HK-2 (cell line): ENCODE measurements around the gene FAM153A.
"Not testable (repeated sequence)": the region's sequence is repeated elsewhere in the genome, so short reads cannot be mapped to it uniquely, and the experiment has no call there.

Experiments used
- DNase-seq: peaks from one replicate; pipeline ENCODE4 v3.0.0-alpha.2; 2018; ENCODE audit not compliant: unreplicated experiment

The FAM153A gene

GRCh38 chr5:177724858-177725257 lies 57.8 kb downstream of the FAM153A start:
- not testable (repeated sequence) for DNase-seq

DNA sequence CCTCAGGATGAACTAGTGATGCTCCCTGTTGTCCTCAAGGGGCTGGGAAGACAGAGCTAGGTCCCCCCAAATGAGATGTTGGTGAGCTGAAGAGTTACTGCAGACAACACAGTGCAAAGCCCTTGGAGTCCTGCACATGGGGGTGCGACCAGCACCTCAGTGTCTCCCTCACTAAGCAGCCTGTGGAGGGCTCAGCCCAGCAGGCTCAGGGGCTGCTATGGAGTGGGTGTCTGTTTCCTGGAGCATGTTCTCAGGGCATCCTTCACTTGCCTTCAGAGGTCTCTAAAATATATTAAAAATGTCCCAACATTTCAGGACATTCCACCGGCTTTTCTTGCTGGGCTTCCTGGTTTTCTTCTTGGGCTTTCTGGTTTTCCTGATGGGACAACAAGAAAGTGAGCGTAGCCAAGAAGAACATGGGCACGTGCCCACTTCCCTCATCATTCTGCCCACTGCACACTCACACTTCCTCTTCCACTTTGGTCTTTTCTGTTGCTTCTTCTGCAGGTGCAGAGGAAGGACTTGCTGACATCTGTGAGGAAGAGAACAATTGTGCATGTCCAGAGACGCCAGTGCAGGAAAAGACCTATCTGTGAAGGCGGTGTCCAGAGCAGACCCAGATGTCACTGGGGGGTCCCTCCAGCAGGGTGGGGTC lies 58.7 kb downstream of the FAM153A start:
- not testable (repeated sequence) for DNase-seq

- DNase-seq = not testable (repeated sequence)
Measured at GRCh38 chr5:177722829-177723228, 59.9 kb downstream of the FAM153A start.

DNA sequence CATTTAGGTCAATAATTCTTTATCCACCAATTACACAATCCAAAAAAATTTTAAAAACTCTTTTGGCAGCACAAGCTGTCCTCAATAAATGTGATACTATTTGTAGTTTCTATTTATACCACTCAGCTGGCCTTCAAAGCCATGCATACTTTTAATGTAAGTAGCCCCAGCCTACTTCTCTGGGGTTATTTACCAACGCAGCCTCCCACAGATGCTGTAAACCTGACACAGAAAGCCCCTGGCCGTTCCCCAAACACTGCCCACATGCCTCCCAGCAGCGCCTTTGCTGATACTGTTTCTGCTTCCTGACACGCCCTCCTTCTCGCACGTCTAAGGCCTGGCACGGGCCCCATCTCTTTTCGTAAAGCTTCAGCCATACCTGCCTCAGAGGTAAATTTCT lies 62.7 kb downstream of the FAM153A start:
- not testable (repeated sequence) for DNase-seq

- not testable (repeated sequence) for DNase-seq
Measured at GRCh38 chr5:177715423-177715822, 67.3 kb downstream of the FAM153A start.

GRCh38 chr5:177696100-177696499 lies 86.6 kb downstream of the FAM153A start:
- DNase-seq = not testable (repeated sequence)

DNA sequence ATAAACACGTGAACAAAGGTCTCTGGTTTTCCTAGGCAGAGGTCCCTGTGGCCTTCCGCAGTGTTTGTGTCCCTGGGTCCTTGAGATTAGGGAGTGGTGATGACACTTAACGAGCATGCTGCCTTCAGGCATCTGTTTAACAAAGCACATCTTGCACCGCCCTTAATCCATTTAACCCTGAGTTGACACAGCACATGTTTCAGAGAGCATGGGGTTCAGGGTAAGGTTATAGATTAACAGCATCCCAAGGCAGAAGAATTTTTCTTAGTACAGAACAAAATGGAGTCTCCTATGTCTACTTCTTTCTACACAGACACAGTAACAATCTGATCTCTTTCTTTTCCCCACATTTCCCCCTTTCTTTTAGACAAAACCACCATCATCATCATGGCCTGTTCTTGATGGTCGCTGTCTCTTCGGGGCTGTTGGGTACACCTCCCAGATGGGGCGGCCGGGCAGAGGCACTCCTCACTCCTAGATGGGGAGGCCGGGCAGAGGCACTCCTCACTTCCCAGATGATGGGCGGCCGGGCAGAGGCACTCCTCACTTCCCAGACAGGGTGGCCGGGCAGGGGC lies 87.3 kb downstream of the FAM153A start:
- not testable (repeated sequence) for DNase-seq

- not testable (repeated sequence) for DNase-seq
Measured at GRCh38 chr5:177694518-177694835, 88.2 kb downstream of the FAM153A start.

DNA sequence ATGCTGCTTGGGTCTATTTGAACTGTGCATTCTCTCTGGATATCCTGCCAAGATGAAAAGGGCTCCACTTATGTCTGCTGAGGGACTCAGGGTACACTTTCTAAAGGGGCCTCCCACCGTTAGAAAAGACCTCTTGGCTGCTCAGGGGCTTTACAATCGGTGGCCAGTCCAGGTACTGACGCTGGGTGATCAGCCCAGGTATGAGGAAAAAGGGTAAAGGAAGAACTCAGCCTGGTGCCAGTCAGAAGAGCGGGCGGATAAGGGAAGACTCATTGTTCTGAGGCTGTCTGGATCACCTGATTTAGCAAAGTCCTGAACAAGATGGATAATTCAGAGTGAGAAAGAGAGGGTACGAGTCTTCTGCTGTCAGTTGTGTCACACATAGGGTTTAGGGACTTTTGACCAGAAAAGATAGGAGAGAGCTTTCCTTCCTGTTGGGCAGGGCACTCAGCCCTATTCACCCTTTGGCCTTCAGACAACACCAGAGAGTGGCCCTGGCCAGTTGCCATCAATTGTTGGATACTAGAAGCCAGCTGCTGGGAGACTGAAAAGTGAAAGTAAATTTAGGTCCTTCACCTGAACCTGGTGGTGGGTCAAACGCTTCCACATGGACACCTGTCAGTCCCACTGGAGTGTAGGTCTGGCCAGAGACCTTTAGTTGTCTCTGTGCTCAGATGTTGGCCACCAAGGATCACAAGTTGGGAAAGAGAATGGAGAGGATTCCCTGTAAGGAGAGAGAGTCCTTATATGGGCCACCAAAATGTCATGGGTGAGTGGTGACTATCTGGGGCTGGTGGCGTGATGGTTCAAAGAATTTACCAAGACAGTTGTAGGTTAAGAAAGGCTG lies 88.8 kb downstream of the FAM153A start:
- not testable (repeated sequence) for DNase-seq

GRCh38 chr5:177692969-177693368 lies 89.7 kb downstream of the FAM153A start:
- DNase-seq = not testable (repeated sequence)

DNA sequence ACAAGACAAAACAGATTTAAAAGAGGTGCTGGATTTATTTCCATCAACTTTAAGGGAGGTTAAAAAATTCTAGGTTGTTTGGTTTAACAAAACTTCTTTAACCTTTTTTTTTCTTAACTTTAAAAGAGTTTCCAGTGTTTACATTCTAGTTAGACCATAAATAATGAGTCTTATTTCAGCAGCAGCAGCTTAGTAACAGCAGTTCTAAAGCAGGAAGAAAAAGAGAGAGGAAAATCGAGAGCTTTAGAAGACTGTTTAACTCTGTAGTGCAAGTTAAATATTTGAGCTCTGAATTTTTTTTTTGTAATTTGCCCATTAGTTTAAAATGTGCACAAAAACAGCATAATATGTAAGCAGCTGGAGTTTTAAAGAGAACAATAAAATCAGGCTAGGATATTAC lies 90.2 kb downstream of the FAM153A start:
- not testable (repeated sequence) for DNase-seq

- not testable (repeated sequence) for DNase-seq
Measured at GRCh38 chr5:177689011-177689610, 93.6 kb downstream of the FAM153A start.

GRCh38 chr5:177688091-177688490 lies 94.6 kb downstream of the FAM153A start:
- not testable (repeated sequence) for DNase-seq

GRCh38 chr5:177681920-177682319 lies 100.8 kb downstream of the FAM153A start:
- not testable (repeated sequence) for DNase-seq
